Body of pancreas (tissue), 4 donors: Measurements from ENCODE around the gene PTGES. TPM values are rescaled to one million over a fixed set of nuclear protein-coding genes. Genes with fewer than 3 reads are reported as not detected.

Experiments
- ATAC-seq: fragments of 150-250 bp; one replicate; pipeline ENCODE4 v1.9.1; 2016
- DNase-seq, 4 donors: peaks; one replicate each; pipeline ENCODE4 v3.0.0-alpha.2; 2019
- H3K27ac ChIP-seq, 4 donors: fragments of 200-600 bp; sonication (generic); 1 replicate in 3 of 4; 2 replicates in 1 of 4; pipeline versions ENCODE4 v1.5.1 to v1.6.1; 2016 to 2019; ENCODE audit warnings: mild to moderate bottlenecking in 1 of 4, mixed read lengths in 1 of 4, moderate library complexity in 1 of 4
- H3K27me3 ChIP-seq, 2 donors: fragments of 200-600 bp; sonication (generic); one replicate each; pipeline ENCODE4 v1.6.0; 2016; ENCODE audit warnings: mild to moderate bottlenecking in 1 of 2
- H3K36me3 ChIP-seq, 2 donors: fragments of 200-600 bp; sonication (generic); replicated peaks in 1 of 2; 2 replicates each; pipeline ENCODE4 v1.5.1; 2016; ENCODE audit warnings: low read depth in 2 of 2; ENCODE audit not compliant: insufficient read depth in 1 of 2
- H3K4me1 ChIP-seq: fragments of 200-600 bp; sonication (generic); one replicate; pipeline ENCODE4 v1.6.0; 2016
- H3K4me3 ChIP-seq, 2 donors: fragments of 200-600 bp; sonication (generic); 1 replicate in 1 of 2; 2 replicates in 1 of 2; pipeline ENCODE4 v1.5.1; 2016 to 2019
- H3K9me3 ChIP-seq, 3 donors: fragments of 200-600 bp; sonication (generic); 1 replicate in 2 of 3; 2 replicates in 1 of 3; pipeline ENCODE4 v1.5.1; 2016
- CTCF ChIP-seq, 7 experiments: fragments of 450-650 bp in 4 of 7; fragments of 200-600 bp in 3 of 7; sonication (generic) in 3 of 7; IDR thresholded peaks; one replicate each; pipeline ENCODE4 v1.5.1; 2016 to 2019; ENCODE audit warnings: antibody characterized with exemption in 7 of 7
- POLR2A ChIP-seq, 3 donors: fragments of 450-650 bp; IDR thresholded peaks; one replicate each; pipeline ENCODE4 v1.6.1; 2016; ENCODE audit warnings: antibody characterized with exemption in 3 of 3, mild to moderate bottlenecking in 2 of 3
- whole genome bisulfite sequencing, 2 donors: methylation state at CpG; one replicate each; pipeline ENCODE4 v1.1.5; 2017; 5-methylcytosine and 5-hydroxymethylcytosine counted together
- intact Hi-C: fragments of 100-400 bp; cut with DNase I; formaldehyde crosslinking; loops from one replicate; pipeline ENCODE4 v1.15.1; 2023
- total RNA-seq, 2 donors: library from RNA; depleted of rRNA; stranded (reverse); fragments of >200 nt; gene quantifications; one replicate each; pipeline ENCODE4 v1.1.0, GENCODE V29; 2016

The PTGES gene
- total RNA-seq, 2 donors from 2014 or later, result 0.52 to 0.66 TPM

- DNase-seq, result no peak
- 65 to 85% methylated on average over 5 to 11 of the region's 11 CpGs for WGBS, 2 donors
Observed at GRCh38 chr9:129694243-129694646, 58.6 kb downstream of the PTGES start.

GRCh38 chr9:129693741-129694140, 59.1 kb downstream of the PTGES start:
- DNase-seq (no peak), ATAC-seq (no peak)
- H3K27ac ChIP-seq, result no peak overlapping the region
- WGBS, 2 donors, result 56 to 60% methylated on average over 8 of the region's 8 CpGs
- TF ChIP-seq POLR2A (IDR thresholded peaks at IDR 0.05), result no peak
- H3K4me3 ChIP-seq, result no peak overlapping the region
- intact Hi-C loops, result no loop called here
- peaks cover 13% of the 10 kb centered on the region for H3K4me1 ChIP-seq
- H3K36me3 ChIP-seq, result no peaks in the 10 kb centered on the region
- H3K9me3 ChIP-seq, result no peaks in the 10 kb centered on the region
- no peaks in the 10 kb centered on the region for H3K27me3 ChIP-seq

More at GRCh38 chr9:129694243-129694646, 58.6 kb downstream of the PTGES start:
- Histone ChIP-seq H3K27me3 (no peaks in the 10 kb centered on the region), H3K4me1 (peaks cover 13% of the 10 kb centered on the region), H3K36me3 (no peaks in the 10 kb centered on the region), H3K27ac (no peak overlapping the region), H3K4me3 (no peak overlapping the region), H3K9me3 (no peaks in the 10 kb centered on the region)
- TF ChIP-seq POLR2A (IDR thresholded peaks at IDR 0.05) (no peak), CTCF (IDR thresholded peaks at IDR 0.05) (no peak)
- ATAC-seq, result no peak
- intact Hi-C loops, result no loop called here

DNA sequence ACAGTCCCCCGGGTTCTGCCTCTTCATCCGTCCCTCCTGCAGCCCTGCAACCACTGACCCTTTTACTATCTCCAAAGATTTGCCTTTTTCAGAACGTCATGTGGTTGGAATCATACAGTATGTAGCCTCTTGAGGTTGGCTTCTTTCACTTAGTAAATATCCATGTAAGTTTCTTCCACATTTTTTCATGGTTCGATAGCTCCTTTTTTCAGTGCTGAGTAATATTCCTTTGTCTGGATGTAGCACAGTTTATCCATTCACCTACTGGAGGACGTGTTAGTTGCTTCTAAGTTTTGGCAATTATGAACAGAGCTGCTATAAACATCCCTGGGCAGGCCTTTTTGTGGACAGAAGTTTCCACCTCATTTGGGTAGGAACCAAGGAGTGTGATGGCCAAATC, 60.3 kb downstream of the PTGES start:
- no peaks in the 10 kb centered on the region for H3K27me3 ChIP-seq
- H3K27ac ChIP-seq, result no peak overlapping the region
- ATAC-seq (no peak), DNase-seq (no peak)
- peaks cover 8% of the 10 kb centered on the region for H3K4me1 ChIP-seq
- intact Hi-C loops, result no loop called here
- no peak overlapping the region for H3K4me3 ChIP-seq
- WGBS, 2 donors, result 63 to 75% methylated on average over 5 of the region's 5 CpGs
- no peaks in the 10 kb centered on the region for H3K36me3 ChIP-seq
- TF ChIP-seq CTCF (IDR thresholded peaks at IDR 0.05), result no peak
- TF ChIP-seq POLR2A (IDR thresholded peaks at IDR 0.05), result no peak
- no peaks in the 10 kb centered on the region for H3K9me3 ChIP-seq

Other genes starting within 250 kb of the PTGES start
- gene C9orf50, start 131.9 kb downstream of the PTGES start, total RNA-seq, result not detected
- gene NTMT1, start 126.9 kb downstream of the PTGES start, total RNA-seq, result 10 to 100 TPM; 11.2 to 14.5 TPM
- 10 to 100 TPM; 12.7 to 14.5 TPM for gene ASB6, start 110.9 kb downstream of the PTGES start, total RNA-seq
- gene PRRX2, start 87.4 kb downstream of the PTGES start, total RNA-seq, result 1 to 10 TPM in 1 of 2 donors, not detected in 1; 1.0 TPM
- gene TOR1B, start 50.1 kb upstream of the PTGES start, total RNA-seq, result 10 to 100 TPM in 1 of 2 donors, 1 to 10 TPM in 1; 9.6 to 19.2 TPM
- 10 to 100 TPM; 17.4 to 27.0 TPM for gene TOR1A, start 71.1 kb upstream of the PTGES start, total RNA-seq
- gene C9orf78, start 82.2 kb upstream of the PTGES start, total RNA-seq, result 10 to 100 TPM; 25.1 to 48.0 TPM
- 10 to 100 TPM; 14.5 to 23.4 TPM for gene USP20, start 82.4 kb upstream of the PTGES start, total RNA-seq